BLaER1 treated with 17β-estradiol and CSF1 and Interleukin-3, amounts not matched to agents 10 nM and 100 nM (cell line): ENCODE data around the gene SYCE3.

Source experiments
- H3K27ac ChIP-seq, 11 experiments: shearing (Covaris generic); formaldehyde crosslinking; 2 replicates each; pipeline ENCODE4 v1.8.1; 2022
- H3K27me3 ChIP-seq, 11 experiments: shearing (Covaris generic); formaldehyde crosslinking; 2 replicates each; pipeline ENCODE4 v1.8.1; 2022
- H3K36me3 ChIP-seq, 11 experiments: shearing (Covaris generic); formaldehyde crosslinking; 2 replicates each; pipeline ENCODE4 v1.8.1; 2022
- H3K4me1 ChIP-seq, 10 experiments: shearing (Covaris generic); formaldehyde crosslinking; 2 replicates each; pipeline ENCODE4 v1.8.1; 2022
- H3K4me2 ChIP-seq, 11 experiments: shearing (Covaris generic); formaldehyde crosslinking; 2 replicates each; pipeline ENCODE4 v1.8.1; 2022
- H3K4me3 ChIP-seq, 10 experiments: shearing (Covaris generic); formaldehyde crosslinking; 2 replicates each; pipeline ENCODE4 v1.8.1; 2022
- H3K9ac ChIP-seq, 11 experiments: shearing (Covaris generic); formaldehyde crosslinking; 2 replicates each; pipeline ENCODE4 v1.8.1; 2022
- H3K9me3 ChIP-seq, 11 experiments: shearing (Covaris generic); formaldehyde crosslinking; replicated peaks in 1 of 11; 2 replicates each; pipeline ENCODE4 v1.8.1; 2022
- H4K20me1 ChIP-seq, 11 experiments: shearing (Covaris generic); formaldehyde crosslinking; 2 replicates each; pipeline ENCODE4 v1.8.1; 2022
- Cebpa-rat ChIP-seq, 11 experiments: shearing (Covaris generic); IDR thresholded peaks; 2 replicates each; pipeline ENCODE4 v1.8.1; 2022

SYCE3 gene

DNA sequence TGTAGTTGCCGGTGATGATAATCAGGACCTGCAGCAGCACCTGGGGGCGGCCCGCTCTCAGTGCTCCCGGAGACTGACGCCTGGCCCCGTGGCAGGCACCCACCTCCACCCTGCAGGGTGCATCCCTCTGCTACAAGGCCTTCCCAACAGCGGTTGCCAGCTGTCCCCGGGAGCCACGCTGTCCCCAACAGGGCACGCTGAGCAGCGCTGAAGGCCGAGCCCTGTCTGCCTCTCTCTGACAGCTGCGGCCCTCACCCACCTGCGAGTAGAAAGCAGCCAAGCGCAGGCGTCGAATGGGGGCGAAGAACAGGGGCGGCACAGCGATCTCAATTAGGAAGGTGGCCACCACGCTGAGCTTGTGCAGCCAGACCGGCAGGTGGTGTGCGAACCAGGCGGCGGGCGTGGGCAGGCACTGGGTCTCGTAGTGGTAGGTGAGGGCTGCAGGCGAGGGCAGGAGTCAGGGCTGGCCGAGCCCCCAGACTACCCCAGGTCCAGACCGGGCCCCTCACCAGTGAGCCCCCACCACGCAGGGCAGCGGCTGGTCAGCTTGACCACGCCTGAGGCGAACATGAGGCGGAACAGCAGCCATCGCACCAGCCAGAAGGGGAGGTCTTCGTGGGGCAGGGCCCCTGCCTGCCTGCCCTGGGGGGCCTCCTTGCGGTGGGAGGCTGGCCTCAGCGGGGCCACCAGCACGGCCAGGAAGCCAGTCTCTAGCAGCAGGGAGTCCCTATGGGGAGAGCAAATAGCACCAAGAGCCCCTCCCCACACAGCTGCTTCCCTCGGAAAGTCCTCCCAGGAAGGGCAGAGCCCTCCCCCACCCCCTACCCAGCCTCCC lies 56.7 kb downstream of the SYCE3 start:
- no peak for TF ChIP-seq Cebpa-rat (IDR thresholded peaks at IDR 0.05)
- Histone ChIP-seq H3K9ac (peak overlapping the region; percentile 81 to 92 (median 89); a peak in 21 of 22 replicates), H3K4me3 (peak overlapping the region; percentile 81 to 97 (median 92)), H4K20me1 (peaks cover 0 to 62% (median 43%) of the 10 kb centered on the region in 11 experiments; a peak in 20 of 22 replicates), H3K4me1 (peaks cover 35 to 49% (median 45%) of the 10 kb centered on the region in 10 experiments), H3K27ac (peak overlapping the region in 10 of 11 experiments; percentile 22 to 86 (median 80); a peak in 15 of 22 replicates), H3K4me2 (peak overlapping the region; percentile 85 to 100 (median 99)), H3K36me3 (peaks cover 25 to 51% (median 41%) of the 10 kb centered on the region in 11 experiments), H3K9me3 (no peaks in the 10 kb centered on the region), H3K27me3 (no peaks in the 10 kb centered on the region)

- H3K27ac ChIP-seq = peak overlapping the region in 3 of 11 experiments; percentile 79 to 86 (median 84); a peak in 3 of 22 replicates
- H3K4me1 ChIP-seq = peaks cover 35 to 49% (median 44%) of the 10 kb centered on the region in 10 experiments
- peak overlapping the region; percentile 85 to 100 (median 99); a peak in 20 of 22 replicates for H3K4me2 ChIP-seq
- H3K4me3 ChIP-seq = peak overlapping the region in 4 of 10 experiments; percentile 83 to 97 (median 94); a peak in 3 of 20 replicates
- no peaks in the 10 kb centered on the region for H3K9me3 ChIP-seq
- TF ChIP-seq Cebpa-rat (IDR thresholded peaks at IDR 0.05) = no peak
- H4K20me1 ChIP-seq = peaks cover 0 to 56% (median 41%) of the 10 kb centered on the region in 11 experiments; a peak in 20 of 22 replicates
- peak overlapping the region in 10 of 11 experiments; percentile 10 to 92 (median 89); a peak in 14 of 22 replicates for H3K9ac ChIP-seq
- peaks cover 21 to 45% (median 35%) of the 10 kb centered on the region in 11 experiments for H3K36me3 ChIP-seq
- no peaks in the 10 kb centered on the region for H3K27me3 ChIP-seq
Measured at GRCh38 chr22:50505276-50505775, 57.4 kb downstream of the SYCE3 start.

- Histone ChIP-seq H4K20me1 (peaks cover 0 to 48% (median 38%) of the 10 kb centered on the region in 11 experiments; a peak in 20 of 22 replicates), H3K36me3 (peaks cover 20 to 37% (median 32%) of the 10 kb centered on the region in 11 experiments), H3K27me3 (no peaks in the 10 kb centered on the region), H3K4me3 (no peak overlapping the region), H3K4me1 (peaks cover 29 to 44% (median 37%) of the 10 kb centered on the region in 10 experiments), H3K27ac (0 out of 22 replicates have a peak overlapping the region, but pooled peaks of 1 of the 11 experiments have one; percentile 86), H3K9me3 (no peaks in the 10 kb centered on the region), H3K9ac (peak overlapping the region in 5 of 11 experiments; percentile 32 to 92 (median 88); a peak in 3 of 22 replicates), H3K4me2 (peak overlapping the region in 7 of 11 experiments; percentile 92 to 100 (median 99); a peak in 8 of 22 replicates)
- TF ChIP-seq Cebpa-rat (IDR thresholded peaks at IDR 0.05) = no peak
Measured at GRCh38 chr22:50504369-50505211, 58.1 kb downstream of the SYCE3 start.

GRCh38 chr22:50503475-50504145 lies 59.1 kb downstream of the SYCE3 start:
- Histone ChIP-seq H3K4me1 (peaks cover 26 to 43% (median 36%) of the 10 kb centered on the region in 10 experiments), H3K27ac (no peak overlapping the region), H3K4me2 (no peak overlapping the region), H3K9me3 (no peaks in the 10 kb centered on the region), H3K4me3 (no peak overlapping the region), H4K20me1 (peaks cover 0 to 46% (median 35%) of the 10 kb centered on the region in 11 experiments; a peak in 20 of 22 replicates), H3K36me3 (peaks cover 20 to 37% (median 32%) of the 10 kb centered on the region in 11 experiments), H3K27me3 (no peaks in the 10 kb centered on the region), H3K9ac (no peak overlapping the region; a peak in 1 of 22 replicates)
- TF ChIP-seq Cebpa-rat (IDR thresholded peaks at IDR 0.05) = no peak

- H3K36me3 ChIP-seq = peaks cover 20 to 37% (median 32%) of the 10 kb centered on the region in 11 experiments
- no peak overlapping the region for H3K4me2 ChIP-seq
- peak overlapping the region in 5 of 11 experiments; percentile 6 to 44 (median 26); a peak in 6 of 22 replicates for H3K9ac ChIP-seq
- H4K20me1 ChIP-seq = peaks cover 0 to 46% (median 33%) of the 10 kb centered on the region in 11 experiments; a peak in 20 of 22 replicates
- no peak overlapping the region for H3K4me3 ChIP-seq
- H3K9me3 ChIP-seq = no peaks in the 10 kb centered on the region
- no peaks in the 10 kb centered on the region for H3K27me3 ChIP-seq
- peaks cover 29 to 48% (median 42%) of the 10 kb centered on the region in 10 experiments for H3K4me1 ChIP-seq
- TF ChIP-seq Cebpa-rat (IDR thresholded peaks at IDR 0.05) = no peak
- H3K27ac ChIP-seq = no peak overlapping the region
Measured at GRCh38 chr22:50502628-50503474, 59.9 kb downstream of the SYCE3 start.

DNA sequence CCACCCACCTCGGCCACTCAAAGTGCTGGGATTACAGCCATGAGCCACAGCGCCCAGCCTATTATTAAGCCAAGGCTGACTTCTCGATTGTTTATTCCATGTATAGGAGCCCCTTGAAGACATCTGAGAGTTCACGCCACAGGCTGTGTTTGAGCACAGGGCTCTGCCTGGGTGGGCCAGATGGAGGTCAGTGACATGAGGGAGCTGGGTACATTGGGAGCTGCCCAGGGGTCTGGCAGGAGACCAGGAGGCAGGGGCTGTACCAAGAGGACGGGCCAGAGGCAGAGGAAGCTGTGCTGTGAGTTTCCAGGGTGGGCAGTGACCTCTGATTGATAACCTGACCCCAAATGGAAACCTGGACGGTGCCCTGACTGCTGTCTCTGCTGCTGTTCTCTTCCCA lies 60.6 kb downstream of the SYCE3 start:
- Histone ChIP-seq H3K36me3 (peaks cover 20 to 37% (median 32%) of the 10 kb centered on the region in 11 experiments), H3K9me3 (no peaks in the 10 kb centered on the region), H3K27ac (no peak overlapping the region), H3K4me3 (no peak overlapping the region), H3K27me3 (no peaks in the 10 kb centered on the region), H3K9ac (peak overlapping the region in 3 of 11 experiments; percentile 6 to 44 (median 28); a peak in 4 of 22 replicates), H3K4me1 (peaks cover 29 to 50% (median 45%) of the 10 kb centered on the region in 10 experiments), H3K4me2 (no peak overlapping the region), H4K20me1 (peaks cover 0 to 46% (median 32%) of the 10 kb centered on the region in 11 experiments; a peak in 20 of 22 replicates)
- no peak for TF ChIP-seq Cebpa-rat (IDR thresholded peaks at IDR 0.05)
